WTC11 (cell line): ENCODE results near the gene BDH1. TPM values are rescaled to one million over a fixed set of nuclear protein-coding genes. Genes with fewer than 3 reads are reported as not detected.

Experiments
- ATAC-seq: fragments of 200-7000 bp; cut with Tn5 transposase; 2 replicates; pipeline ENCODE4 v1.10.0; 2021; ENCODE audit warnings: mild to moderate bottlenecking, moderate library complexity
- CTCF ChIA-PET: fragments of 300-600 bp; sonication (Branson Sonifier 250); formaldehyde crosslinking; loops from one replicate; lab custom pipeline; 2021; ENCODE audit warnings: antibody characterized with exemption; lab: Charles Lee
- POLR2A ChIA-PET: fragments of 350-600 bp; sonication (Branson Sonifier 250); formaldehyde crosslinking; loops from one replicate; lab custom pipeline; 2021; ENCODE audit warnings: antibody characterized with exemption; lab: Charles Lee
- DNase-seq: peaks from one replicate; pipeline ENCODE4 v3.0.0; 2021; ENCODE audit warnings: low spot score
- H3K27ac Mint-ChIP-seq: 2 replicates; pipeline ENCODE4 v1.8.0; 2021; ENCODE audit warnings: mixed read lengths
- H3K27me3 Mint-ChIP-seq: 2 replicates; pipeline ENCODE4 v1.8.0; 2021; ENCODE audit warnings: low read depth, mild to moderate bottlenecking, moderate library complexity, mixed read lengths
- H3K36me3 Mint-ChIP-seq: 2 replicates; pipeline ENCODE4 v1.8.0; 2021; ENCODE audit warnings: mixed read lengths
- H3K4me1 Mint-ChIP-seq: 2 replicates; pipeline ENCODE4 v1.8.0; 2022; ENCODE audit warnings: mixed read lengths
- H3K4me3 Mint-ChIP-seq: 2 replicates; pipeline ENCODE4 v1.8.0; 2021; ENCODE audit warnings: mild to moderate bottlenecking, moderate library complexity, mixed read lengths
- H3K9me3 Mint-ChIP-seq: 2 replicates; pipeline ENCODE4 v1.8.0; 2021; ENCODE audit warnings: mixed read lengths
- AFF4 ChIP-seq: sonication (generic); formaldehyde crosslinking; IDR thresholded peaks from 2 replicates; pipeline ENCODE4 v1.8.1; 2023; ENCODE audit warnings: mild to moderate bottlenecking, missing genetic modification reagents, borderline replicate concordance
- ERG ChIP-seq: fragments of 250-450 bp; sonication (Bioruptor Pico); IDR thresholded peaks from 2 replicates; pipeline ENCODE4 v1.8.0; 2021; ENCODE audit warnings: mild to moderate bottlenecking
- ESRRA ChIP-seq: sonication (generic); formaldehyde crosslinking; IDR thresholded peaks from 2 replicates; pipeline ENCODE4 v1.8.1; 2022; ENCODE audit warnings: mild to moderate bottlenecking, missing genetic modification reagents, borderline replicate concordance
- ETV6 ChIP-seq: sonication (generic); formaldehyde crosslinking; IDR thresholded peaks from 2 replicates; pipeline ENCODE4 v1.8.1; 2022; ENCODE audit warnings: mild to moderate bottlenecking, missing genetic modification reagents
- GTF2I ChIP-seq: fragments of 250-450 bp; sonication (Bioruptor Pico); conservative IDR thresholded peaks from 2 replicates; pipeline ENCODE4 v1.4.0; 2021; ENCODE audit warnings: mild to moderate bottlenecking
- HMGA2 ChIP-seq: fragments of 250-450 bp; sonication (Bioruptor Pico); IDR thresholded peaks from 2 replicates; pipeline ENCODE4 v1.4.0; 2021; ENCODE audit warnings: mild to moderate bottlenecking, moderate library complexity
- IRF1 ChIP-seq: sonication (generic); formaldehyde crosslinking; IDR thresholded peaks from 2 replicates; pipeline ENCODE4 v1.8.0; 2023; ENCODE audit warnings: missing genetic modification reagents
- MLX ChIP-seq: sonication (generic); formaldehyde crosslinking; IDR thresholded peaks from 2 replicates; pipeline ENCODE4 v1.8.1; 2023; ENCODE audit warnings: mild to moderate bottlenecking, missing genetic modification reagents, moderate library complexity
- NFYB ChIP-seq: sonication (generic); formaldehyde crosslinking; conservative IDR thresholded peaks from 2 replicates; pipeline ENCODE4 v1.8.0; 2022; ENCODE audit warnings: low read depth, missing genetic modification reagents
- NR2C2 ChIP-seq: sonication (generic); formaldehyde crosslinking; IDR thresholded peaks from 2 replicates; pipeline ENCODE4 v1.8.0; 2022; ENCODE audit warnings: mild to moderate bottlenecking, missing genetic modification reagents
- NR3C1 ChIP-seq: sonication (generic); formaldehyde crosslinking; conservative IDR thresholded peaks from 2 replicates; pipeline ENCODE4 v1.8.1; 2023; ENCODE audit warnings: low read depth, mild to moderate bottlenecking, missing genetic modification reagents
- PREB ChIP-seq: sonication (generic); formaldehyde crosslinking; IDR thresholded peaks from 2 replicates; pipeline ENCODE4 v1.8.1; 2022; ENCODE audit warnings: mild to moderate bottlenecking, missing genetic modification reagents, moderate library complexity, borderline replicate concordance
- STAT6 ChIP-seq: sonication (generic); formaldehyde crosslinking; conservative IDR thresholded peaks from 2 replicates; pipeline ENCODE4 v1.8.1; 2023; ENCODE audit warnings: mild to moderate bottlenecking, low read depth, missing genetic modification reagents, moderate library complexity
- ZBTB21 ChIP-seq: sonication (generic); formaldehyde crosslinking; IDR thresholded peaks from 2 replicates; pipeline ENCODE4 v1.8.1; 2023; ENCODE audit warnings: mild to moderate bottlenecking, missing genetic modification reagents, borderline replicate concordance
- ZNF121 ChIP-seq: sonication (generic); formaldehyde crosslinking; IDR thresholded peaks from 2 replicates; pipeline ENCODE4 v1.8.0; 2023; ENCODE audit warnings: missing genetic modification reagents
- ZNF219 ChIP-seq: sonication (generic); formaldehyde crosslinking; IDR thresholded peaks from 2 replicates; pipeline ENCODE4 v1.8.0; 2023; ENCODE audit warnings: missing genetic modification reagents, mild to moderate bottlenecking, borderline replicate concordance
- ZNF232 ChIP-seq: sonication (generic); formaldehyde crosslinking; IDR thresholded peaks from 2 replicates; pipeline ENCODE4 v1.8.0; 2022; ENCODE audit warnings: mild to moderate bottlenecking, missing genetic modification reagents
- ZNF396 ChIP-seq: fragments of 250-450 bp; sonication (Bioruptor Pico); IDR thresholded peaks from 2 replicates; pipeline ENCODE4 v1.8.0; 2021; ENCODE audit warnings: mild to moderate bottlenecking, moderate library complexity, borderline replicate concordance
- ZNF671 ChIP-seq: fragments of 250-450 bp; sonication (Bioruptor Pico); IDR thresholded peaks from 2 replicates; pipeline ENCODE4 v1.8.0; 2021; ENCODE audit warnings: mild to moderate bottlenecking
- total RNA-seq: library from RNA; stranded (reverse); gene quantifications from 3 replicates; pipeline ENCODE4 v1.2.3, GENCODE V29; 2021

BDH1 gene
- total RNA-seq, 1 experiment from 2014 or later = 26.8 TPM

- Mint-ChIP-seq H3K27ac (no peak overlapping the region), H3K27me3 (no peaks in the 10 kb centered on the region), H3K36me3 (peaks cover 9% of the 10 kb centered on the region), H3K4me3 (no peak overlapping the region), H3K4me1 (no peaks in the 10 kb centered on the region), H3K9me3 (no peaks in the 10 kb centered on the region)
- CTCF ChIA-PET = interaction anchor here (1.7 to 2.9 kb wide), 2 partner anchors 13 to 18 kb away, joined by 6 to 12 read pairs; no protein-coding TSS in a partner anchor
- TF ChIP-seq IRF1 (CRISPR knock-in tag) = no peak
- no peak for TF ChIP-seq PREB (CRISPR knock-in tag)
- TF ChIP-seq NR3C1 (CRISPR knock-in tag) = no peak
- TF ChIP-seq ZBTB21 (CRISPR knock-in tag) = no peak
- no peak for TF ChIP-seq ETV6 (CRISPR knock-in tag)
- TF ChIP-seq AFF4 = no peak
- TF ChIP-seq ZNF396 (CRISPR knock-in tag) = no peak
- no peak for TF ChIP-seq ZNF671 (CRISPR knock-in tag)
- no peak for TF ChIP-seq ESRRA (CRISPR knock-in tag)
- TF ChIP-seq ZNF232 (CRISPR knock-in tag) = no peak
- TF ChIP-seq ERG (CRISPR knock-in tag) = no peak
- no peak for TF ChIP-seq ZNF121
- TF ChIP-seq STAT6 (CRISPR knock-in tag) = no peak
- no peak for TF ChIP-seq GTF2I (CRISPR knock-in tag)
- no peak for TF ChIP-seq MLX (CRISPR knock-in tag)
- no peak for TF ChIP-seq ZNF219 (CRISPR knock-in tag)
- TF ChIP-seq NR2C2 (CRISPR knock-in tag) = no peak
- no peak for TF ChIP-seq NFYB (CRISPR knock-in tag)
- no peak for TF ChIP-seq HMGA2 (CRISPR knock-in tag)
- POLR2A ChIA-PET = no interaction called here
- ATAC-seq (no peak), DNase-seq (no peak)
Observed at GRCh38 chr3:197528190-197528589, 27.6 kb downstream of the BDH1 start.
